GM21367 (cell line): ENCODE results near the gene POLL.
A peak's percentile ranks its signal among the peaks of the same experiment; 100 is the strongest.
"Not testable (repeated sequence)": the region's sequence is repeated elsewhere in the genome, so short reads cannot be mapped to it uniquely, and the experiment has no call there.

Experiments
- ATAC-seq: cut with Tn5 transposase; IDR thresholded peaks from one replicate; pipeline ENCODE4 v1.9.1; 2021; ENCODE audit not compliant: unreplicated experiment

The POLL gene

DNA sequence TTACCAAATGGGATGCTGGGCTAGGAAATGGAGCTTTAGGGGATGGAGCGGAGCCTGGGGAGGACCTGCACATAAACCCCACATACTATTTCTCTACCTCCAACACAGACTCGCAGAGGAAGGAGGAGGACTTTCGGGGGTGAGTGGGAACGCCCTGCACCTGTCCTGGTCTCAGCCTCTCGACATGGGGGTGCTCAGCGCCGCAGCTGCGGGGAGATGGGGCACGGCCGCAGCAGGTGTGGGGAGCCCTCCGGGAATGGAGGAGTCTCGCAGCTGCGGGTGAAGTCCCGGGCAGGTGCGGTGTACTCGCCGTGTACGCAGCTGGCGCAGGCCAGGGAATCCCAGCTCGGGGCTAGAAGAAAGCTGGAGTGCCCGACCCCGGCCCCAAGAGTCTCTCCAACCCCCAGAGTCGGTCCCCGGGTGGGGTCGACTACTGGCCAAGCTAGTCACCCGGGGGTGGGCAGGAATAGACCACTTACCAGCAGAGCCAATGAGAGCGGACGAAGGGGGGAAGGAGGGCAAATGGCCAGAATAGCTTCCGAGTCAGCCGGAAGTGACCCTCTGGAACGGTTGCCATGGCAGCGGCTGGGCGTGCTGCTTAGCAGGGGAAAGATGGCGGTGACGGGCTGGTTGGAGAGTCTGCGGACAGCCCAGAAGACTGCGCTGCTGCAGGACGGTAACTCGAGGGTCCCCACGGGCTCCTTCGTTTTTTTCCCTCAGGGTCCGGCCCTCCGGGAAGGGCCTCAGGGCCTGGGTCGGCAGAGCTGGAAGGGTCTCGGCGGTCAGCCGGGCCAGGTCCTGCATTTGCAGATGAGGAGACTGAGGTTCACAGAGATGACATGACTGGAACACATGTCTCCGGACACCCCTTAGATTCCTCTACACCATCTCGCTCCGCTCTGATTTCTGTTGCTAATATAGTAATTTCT, at the start of gene POLL, which contains the start of gene DPCD:
Gene POLL (minus strand): TSS at position 533 of the 929 bp plus-strand sequence. CDS start 897 bp downstream, outside the sequence.
Gene DPCD (plus strand): TSS at position 597 of the 929 bp plus-strand sequence. CDS start 16 bp downstream, at position 613.
- peak; percentile 96 for ATAC-seq

DNA sequence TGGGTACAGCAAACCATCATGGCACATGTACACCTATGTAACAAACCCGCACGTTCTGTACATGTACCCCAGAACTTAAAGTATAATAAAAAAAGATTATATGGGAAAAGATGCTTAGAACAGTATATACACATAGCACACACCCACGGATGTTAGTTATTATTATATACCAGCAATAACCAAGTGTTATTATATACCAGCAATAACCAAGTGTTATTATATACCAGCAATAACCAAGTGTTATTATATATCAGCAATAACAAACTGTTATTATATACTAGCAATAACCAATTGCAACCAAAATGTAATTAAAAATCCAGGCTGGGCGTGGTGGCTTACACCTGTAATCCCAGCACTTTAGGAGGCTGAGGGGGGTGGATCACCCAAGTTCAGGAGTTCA, 45.5 kb upstream of the POLL start:
- ATAC-seq, result not testable (repeated sequence)

DNA sequence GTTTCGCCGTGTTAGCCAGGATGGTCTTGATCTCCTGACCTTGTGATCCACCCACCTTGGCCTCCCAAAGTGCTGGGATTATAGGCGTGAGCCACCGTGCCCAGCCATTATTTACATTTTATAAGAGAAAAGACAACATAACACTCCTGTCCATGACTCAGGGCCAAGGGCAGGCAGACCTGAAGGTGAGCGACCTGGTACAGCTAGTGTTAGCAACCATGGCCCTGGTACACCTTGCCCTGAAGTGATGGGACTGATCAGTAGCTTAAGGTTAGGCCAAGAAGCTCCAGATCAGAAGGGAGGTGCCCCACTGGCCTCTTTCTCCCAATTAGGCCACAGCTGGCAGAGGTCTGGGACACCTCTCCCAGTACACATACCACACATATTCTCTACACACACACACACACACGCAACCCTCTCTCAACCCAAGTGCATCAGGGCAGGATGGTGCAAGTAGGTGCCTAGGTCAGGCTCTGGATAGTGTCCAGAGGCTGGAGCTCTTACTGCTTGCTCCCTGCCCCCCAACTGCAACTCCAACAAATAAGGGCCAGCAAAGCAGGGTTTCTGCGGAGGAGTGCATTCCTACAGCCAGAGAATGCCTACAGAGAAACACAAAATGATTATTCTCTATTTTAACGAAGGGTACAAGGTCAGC, 43.9 kb upstream of the POLL start:
- ATAC-seq, result no peak

DNA sequence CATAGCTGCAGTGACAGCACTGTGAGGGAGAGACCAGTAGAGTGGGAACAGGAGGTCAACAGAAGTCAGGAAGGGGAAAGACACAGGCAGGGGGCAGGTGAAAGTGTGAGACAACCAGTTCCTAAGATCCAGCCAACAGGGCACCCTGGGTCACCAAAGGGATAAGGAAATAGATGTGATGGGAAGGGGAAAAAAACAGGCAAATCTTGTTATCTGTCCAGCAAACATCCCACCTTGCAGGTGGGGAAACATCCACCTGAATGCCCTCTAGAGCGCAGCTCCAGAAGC, 42.5 kb upstream of the POLL start:
- ATAC-seq, result no peak

DNA sequence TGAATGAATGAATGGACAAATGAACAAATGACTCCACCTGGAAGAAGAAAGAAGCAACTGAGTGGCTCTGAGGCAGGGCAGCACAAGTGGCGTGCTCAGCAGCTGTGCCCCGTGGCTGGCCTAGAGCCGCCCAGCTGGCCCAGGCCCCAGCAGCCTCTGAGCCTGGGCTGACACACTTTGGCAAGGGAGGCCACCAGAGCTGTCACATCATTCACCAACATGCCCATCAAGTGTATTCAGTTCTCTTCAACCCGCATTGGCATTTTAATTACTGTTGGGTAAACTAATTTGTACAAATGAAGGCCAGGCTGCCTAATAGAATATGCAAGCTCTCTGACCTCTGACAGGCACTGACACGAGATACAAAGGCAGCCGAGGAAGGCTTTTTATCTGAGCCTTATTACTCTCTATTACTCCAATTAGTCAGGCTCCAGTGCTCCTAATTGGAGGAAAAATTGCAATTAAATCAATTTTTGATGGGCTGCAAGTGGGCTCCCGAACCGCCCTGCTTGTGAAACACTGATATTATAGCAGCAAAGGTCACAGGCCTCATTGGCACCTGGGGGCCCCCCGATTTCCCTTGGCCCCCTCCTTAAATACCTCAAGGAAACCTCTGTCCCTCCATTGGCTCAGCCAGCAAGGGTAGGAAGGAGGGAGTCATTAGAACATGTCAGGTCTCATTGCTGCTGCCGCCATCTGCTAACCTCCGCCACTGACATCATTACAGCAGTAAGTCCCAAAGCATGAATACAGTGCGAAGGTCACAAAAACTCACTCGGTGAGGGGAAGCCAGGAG, 42.0 kb upstream of the POLL start:
- ATAC-seq, result no peak

DNA sequence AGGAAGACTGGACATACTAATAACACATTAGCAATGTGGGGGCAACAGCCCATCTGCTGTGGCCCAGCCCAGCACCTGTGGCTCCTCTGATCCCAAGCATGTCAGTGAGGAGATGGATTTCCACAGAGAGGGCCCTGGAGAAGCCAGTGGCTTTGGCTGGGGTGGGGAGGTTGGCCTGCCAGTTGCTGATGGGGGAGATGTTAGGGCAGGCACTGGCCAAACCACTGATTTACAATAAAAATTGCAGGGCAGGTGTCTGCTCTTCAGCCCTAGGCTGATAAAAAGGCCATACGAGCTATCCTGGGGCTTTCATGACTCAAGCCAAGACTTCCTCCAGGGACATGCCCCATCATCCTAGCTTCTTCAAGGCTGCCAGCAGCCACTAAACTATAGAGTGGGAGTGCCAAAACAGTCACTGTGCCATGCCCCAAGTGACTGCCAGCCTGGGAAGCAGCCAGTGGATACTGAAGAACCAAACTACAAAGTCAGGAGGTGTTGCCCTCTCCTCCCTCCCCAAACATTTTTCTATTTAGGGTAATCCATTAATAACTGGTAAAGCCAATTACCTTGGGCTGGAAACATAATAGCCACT, 37.9 kb upstream of the POLL start:
- ATAC-seq, result no peak

DNA sequence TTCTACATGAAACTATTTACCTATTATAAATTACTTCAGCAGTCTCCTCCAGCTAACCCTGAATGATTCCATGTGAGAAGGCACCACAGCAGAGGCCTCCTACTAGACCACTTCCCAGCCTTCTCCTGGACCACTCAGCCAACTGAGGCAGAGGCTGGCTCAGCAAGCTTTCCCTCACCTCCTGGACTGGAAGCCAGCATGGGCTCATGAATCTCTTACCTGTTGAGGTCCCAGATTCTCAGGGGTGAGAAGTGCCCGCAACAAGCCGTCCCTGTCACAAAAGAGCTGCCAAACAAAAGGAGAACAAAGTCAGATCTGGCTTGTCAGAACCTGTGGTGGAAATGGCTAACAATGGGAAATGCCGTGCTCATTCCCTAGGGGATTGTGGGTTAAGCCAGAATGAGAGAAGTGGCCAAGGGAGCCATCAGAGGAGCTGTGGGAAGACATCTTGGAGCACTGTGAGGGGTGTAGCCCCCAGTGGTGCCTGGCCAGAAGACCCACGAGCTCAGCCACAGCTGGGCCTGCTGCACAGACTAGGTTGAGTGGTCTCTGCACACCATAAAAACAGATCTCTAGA, 36.6 kb upstream of the POLL start:
- ATAC-seq, result no peak

DNA sequence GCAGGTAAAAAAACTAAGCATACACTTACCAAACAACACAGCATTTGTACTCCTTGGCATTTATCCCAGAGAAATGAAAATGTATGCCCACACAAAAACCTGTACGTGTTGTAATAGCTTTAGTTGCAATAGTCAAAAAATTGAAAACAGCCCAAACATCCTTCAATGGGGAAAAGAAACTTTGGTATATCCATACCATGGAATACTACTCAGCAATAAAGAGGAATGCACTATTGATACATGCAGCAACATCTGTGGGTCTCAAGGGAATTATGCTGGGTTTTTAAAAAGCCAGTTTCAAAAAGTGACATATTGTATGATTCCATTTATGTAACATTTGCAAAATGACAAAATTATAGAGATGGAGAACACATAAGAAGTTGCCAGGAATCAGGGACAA, 35.5 kb upstream of the POLL start:
- no peak for ATAC-seq

- ATAC-seq, result no peak
Observed at GRCh38 chr10:101619983-101620382, 31.9 kb upstream of the POLL start.

DNA sequence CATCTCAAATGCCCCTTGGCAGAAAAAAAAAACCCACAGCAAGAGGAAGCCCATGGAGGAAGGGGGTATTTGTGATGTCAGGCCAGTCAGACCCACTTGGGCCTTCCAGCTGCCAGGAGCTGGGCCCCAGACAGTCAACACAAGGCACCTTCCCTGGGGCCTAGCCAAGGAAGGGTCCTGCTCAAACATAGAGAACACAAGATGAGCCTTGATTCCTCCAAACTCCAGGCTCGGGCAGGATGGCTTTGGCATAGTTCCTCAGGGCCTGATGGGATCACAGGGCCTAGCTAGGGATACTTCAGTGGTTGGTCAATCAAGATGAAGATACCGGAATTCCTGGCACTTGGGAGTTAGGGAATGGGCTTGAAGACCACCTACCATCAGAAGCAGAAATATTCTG, 30.8 kb upstream of the POLL start:
- ATAC-seq, result no peak

DNA sequence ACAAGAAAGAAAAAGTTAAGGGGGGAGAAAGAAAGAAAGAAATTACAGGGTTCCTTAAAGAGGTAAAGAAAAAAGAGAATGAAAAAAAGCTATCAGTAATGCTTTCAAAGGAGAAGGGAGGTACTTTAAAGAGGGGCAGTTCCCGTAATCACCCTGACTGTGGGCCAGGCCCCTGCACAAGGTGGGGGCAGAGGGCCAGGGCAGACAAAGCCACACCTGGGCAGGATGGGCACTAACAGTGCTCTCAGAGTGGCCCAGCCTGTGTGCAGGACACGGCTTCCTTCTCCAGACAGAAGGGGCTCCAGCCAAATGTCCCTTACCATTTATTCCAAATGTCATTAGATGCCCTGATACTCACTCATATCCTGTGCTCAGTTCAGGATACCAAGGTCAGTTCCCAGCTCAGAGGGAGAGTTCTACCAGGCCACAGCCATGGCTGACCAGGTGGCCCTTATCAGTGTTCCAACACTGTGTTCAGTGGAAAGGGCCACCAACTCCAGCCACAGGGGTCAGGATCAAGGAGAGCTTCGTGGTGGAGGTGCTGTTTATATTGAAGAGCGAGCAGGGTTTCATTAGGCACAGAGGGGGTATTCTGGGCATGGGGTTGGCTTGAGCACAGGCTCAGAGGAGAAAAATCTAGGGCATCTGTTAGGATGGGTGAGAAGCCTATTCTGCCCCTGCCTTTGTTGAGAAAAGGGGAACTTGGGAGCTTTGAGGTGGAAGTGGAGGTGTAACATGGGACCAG, 29.9 kb upstream of the POLL start:
- no peak for ATAC-seq

GRCh38 chr10:101617102-101617823, 29.2 kb upstream of the POLL start:
- ATAC-seq, result no peak

GRCh38 chr10:101616415-101617101, 28.5 kb upstream of the POLL start:
- ATAC-seq, result no peak

- no peak for ATAC-seq
Observed at GRCh38 chr10:101615525-101616116, 27.6 kb upstream of the POLL start.

- no peak for ATAC-seq
Observed at GRCh38 chr10:101614663-101615524, 26.8 kb upstream of the POLL start.

GRCh38 chr10:101613646-101614045, 25.6 kb upstream of the POLL start:
- no peak for ATAC-seq

DNA sequence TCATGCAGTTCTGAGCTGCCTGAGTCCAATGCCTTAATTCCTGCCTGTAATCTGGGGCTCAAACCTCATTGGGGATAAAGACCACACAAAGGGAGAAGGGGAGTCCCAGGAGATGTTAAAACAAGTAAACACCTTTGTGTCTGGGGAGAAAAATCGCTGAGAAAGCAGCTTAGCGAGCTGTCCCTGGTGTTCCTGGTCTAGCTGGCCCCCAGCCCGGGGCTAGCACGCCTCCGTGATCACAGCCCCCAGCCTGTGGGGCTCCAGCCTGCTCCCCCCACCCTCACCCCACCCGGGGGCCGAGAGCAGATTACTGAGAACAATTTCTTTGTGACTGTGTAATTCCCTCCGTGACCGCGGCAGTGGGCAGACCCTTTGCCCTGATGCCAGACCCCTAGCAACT, 24.8 kb upstream of the POLL start:
- no peak for ATAC-seq

- ATAC-seq, result no peak
Observed at GRCh38 chr10:101612086-101612485, 24.0 kb upstream of the POLL start.
